HG03103 (cell line): Measurements from ENCODE around the gene ZNF668.
"Not testable (repeated sequence)": the region's sequence is repeated elsewhere in the genome, so short reads cannot be mapped to it uniquely, and the experiment has no call there.

Experiments used
- ATAC-seq: cut with Tn5 transposase; IDR thresholded peaks from one replicate; pipeline ENCODE4 v1.9.1; 2021; ENCODE audit warnings: low read depth; ENCODE audit not compliant: unreplicated experiment

ZNF668 gene

DNA sequence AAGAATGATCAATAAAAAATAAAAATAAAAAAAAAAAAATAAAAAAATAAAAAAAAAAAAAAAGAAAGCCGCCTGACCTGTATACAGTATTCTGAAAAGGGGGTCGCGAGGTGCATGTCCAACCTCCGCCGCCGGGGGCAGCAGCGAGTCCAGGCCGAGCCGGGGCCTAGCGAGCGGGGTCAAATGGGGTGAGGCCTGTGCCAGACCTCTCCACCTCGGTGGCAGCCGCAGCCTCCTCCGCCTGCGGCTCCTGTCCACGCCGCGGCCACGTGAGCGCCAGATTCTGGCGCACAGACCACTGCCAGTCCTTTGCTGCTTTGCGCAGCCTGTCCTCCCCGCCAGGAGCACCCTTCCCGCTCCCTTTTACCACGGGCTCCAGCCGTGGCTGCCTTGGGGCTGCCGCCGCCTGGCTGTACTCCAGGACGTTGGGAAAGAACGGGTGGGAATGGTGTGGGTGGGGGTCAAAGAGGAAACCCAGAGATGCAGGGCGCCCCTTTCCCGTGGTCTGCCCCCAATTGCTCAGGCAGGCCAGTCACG lies 31.7 kb upstream of the ZNF668 start:
- ATAC-seq = peak; percentile 40

DNA sequence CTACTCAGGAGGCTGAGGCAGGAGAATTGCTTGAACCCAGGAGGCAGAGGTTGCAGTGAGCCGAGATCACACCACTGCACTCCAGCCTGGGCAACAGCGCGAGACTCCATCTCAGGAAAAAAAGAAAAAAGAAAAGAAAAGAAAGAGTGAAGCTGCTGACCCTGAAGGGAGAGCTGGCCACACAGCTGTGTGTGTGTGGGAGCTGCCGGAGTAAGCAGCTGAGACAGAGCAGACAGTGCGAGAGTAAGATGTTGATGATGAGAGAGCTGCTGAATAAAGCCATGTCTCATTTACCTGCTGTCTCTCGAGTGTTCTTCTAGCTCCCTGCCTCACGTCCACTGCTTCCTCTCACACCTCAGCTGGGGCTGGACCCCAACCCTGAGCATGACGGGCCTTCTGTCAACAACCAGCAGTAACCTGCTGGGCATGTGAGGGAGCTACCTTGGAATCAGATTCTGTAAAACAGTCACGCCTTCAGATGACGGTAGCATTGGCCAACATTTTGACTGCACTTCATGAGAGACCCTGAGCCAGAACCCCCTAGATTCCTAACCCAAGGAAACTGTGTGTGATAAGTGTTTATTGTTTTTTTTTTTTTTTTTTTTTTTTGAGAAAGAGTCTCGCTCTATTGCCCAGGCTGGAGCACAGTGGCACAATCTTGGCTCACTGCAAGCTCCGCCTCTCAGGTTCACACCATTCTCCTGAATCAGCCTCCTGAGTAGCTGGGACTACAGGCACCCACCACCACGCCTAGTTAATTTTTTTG lies 27.0 kb upstream of the ZNF668 start:
- not testable (repeated sequence) for ATAC-seq

DNA sequence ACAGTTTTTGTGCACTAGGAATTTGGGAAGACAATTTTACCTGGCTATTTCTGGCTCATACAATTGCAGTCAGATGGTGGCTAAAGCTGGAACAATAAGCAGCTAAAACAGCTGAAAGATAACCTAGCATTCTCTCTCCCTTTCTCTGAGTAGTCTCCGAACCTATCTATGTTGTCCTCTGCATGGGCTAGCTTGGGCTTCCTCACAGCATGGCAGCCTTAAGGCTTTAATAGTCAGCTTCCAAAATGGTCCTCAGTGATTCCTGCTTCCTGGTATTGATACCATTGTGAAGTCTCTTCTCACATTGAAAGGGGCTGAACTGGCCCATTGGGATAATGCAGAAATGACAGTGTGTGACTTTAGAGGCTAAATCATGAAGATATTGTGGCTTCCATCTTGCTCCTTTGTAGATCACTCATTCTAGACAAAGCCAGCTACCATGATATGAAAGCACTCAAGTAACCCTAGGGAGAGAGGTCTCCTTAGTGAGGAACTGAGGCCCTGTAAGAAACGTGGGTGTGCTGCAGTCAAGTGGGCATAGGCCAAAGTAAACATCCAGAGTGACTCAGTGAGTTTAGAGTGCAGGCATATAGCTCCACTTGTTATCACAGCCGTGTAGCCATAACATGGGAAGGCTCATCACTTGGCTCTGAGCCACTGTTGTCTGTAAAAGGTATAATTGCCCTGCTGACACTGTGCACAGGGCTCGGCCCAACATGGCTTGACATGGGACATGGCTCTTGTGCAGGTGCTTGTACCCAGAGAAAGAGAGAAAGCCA lies 26.0 kb upstream of the ZNF668 start:
- no peak for ATAC-seq

DNA sequence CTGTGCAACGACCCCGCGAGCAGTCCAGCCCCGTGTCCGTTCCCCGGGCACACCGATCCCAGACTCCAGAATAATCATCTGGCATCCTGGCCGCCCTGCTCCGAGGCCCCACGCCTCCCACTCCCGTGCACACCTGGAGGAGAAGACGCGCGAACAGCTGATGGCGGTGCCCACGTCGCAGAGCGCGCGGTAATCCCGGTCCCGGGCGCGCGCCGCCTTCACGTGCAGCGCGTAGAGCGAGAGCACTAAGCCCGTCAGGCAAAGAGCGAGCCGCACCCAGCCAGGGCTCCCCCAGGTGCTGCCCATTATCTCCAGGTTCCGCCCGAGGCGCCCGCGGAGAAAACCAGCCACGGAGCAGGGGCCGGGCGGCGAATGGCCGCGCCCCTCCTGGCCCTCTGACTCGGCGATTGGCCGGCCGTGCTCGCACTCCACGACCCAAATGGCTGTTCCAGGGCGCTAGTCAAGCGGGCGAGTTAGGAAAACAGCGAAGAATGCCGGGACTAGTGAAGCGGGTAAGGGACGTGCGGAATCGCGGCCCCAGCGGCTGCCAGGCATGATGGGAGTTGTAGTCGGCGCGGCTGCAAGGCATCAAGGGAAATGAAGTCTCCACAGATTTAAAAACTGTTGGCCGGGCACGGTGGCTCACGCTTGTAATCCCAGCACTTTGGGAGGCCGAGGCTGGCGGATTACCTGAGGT lies 20.5 kb upstream of the ZNF668 start, which contains the start of gene VKORC1:
Gene VKORC1 (minus strand): TSS at position 374 of the 697 bp plus-strand sequence. CDS start 68 bp downstream, at position 306.
- peak; percentile 84 for ATAC-seq

DNA sequence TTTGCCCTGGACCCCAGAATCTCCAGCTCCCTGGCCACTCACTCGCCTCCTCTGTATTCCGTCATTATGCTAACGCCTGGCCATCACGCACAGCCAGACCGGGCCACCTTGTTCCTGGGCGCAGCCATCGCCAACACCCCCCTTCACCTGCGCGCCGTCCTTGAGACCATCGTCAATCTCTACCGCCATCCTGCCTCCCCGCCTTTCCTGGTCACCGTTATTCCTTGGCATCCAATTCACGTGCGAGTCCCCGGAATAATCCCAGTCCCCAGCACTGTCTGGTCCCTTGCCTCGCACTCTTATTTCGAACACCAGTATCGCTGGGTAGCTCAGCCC lies 20.0 kb upstream of the ZNF668 start:
- no peak for ATAC-seq

DNA sequence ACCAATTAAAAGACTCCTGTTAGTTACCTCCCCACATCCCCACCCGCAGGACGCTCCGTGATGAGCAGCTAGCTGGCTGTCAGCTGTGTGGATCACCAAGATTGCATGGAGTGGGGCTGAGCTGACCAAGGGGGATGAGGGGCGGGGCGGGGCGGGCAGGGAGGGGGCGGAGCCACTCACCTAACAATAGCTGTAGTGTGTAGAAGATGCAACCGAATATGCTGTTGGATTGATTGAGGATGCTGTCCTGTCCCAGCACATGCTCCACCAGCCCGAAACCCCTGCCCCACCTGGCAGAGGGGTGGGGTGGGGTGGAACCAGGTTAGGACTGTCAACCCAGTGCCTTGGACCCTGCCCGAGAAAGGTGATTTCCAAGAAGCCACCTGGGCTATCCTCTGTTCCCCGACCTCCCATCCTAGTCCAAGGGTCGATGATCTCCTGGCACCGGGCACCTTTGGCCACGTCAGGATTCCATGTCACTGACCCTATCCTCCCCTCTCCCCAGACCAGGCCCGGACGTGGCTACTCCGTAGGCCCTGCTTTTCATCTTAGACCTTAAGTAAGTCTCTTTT lies 19.2 kb upstream of the ZNF668 start:
- ATAC-seq = no peak

DNA sequence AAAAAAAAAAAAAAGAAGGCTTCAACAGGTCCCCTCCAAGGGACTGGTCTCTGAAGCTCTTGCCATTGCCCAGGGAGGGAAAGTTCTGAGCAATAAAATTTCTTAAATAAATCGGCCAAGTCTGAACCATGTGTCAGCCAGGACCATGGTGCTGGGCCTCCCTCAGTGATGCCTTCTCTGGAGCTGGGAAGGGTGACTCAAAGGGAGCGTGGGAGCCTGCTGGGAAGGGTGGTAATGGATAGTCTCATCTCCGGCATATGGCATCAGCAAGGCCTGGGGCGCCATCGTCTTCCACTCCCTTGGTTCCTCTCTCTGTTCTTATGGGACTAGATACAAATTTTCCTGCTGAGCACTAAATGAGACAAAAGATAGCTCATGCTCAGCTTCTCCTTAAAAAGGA lies 18.3 kb upstream of the ZNF668 start:
- ATAC-seq = no peak

DNA sequence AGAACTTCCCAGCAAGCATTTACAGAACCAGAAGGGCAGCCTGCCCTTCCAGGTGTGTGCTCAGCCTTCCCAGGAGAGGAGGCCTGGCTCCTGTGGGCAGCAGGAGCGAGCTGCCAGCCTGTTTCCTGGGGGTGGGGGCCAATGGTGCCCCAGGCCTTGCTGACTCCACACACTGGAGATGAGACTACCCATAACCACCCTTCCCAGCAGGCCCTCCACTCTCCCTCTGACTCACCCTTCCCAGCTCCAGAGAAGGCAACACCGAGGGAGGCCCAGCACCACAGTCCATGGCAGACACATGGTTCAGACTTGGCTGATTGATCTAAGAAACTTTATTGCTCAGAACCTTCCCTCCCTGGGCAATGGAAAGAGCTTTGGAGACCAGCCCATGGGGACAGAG lies 16.5 kb upstream of the ZNF668 start:
- no peak for ATAC-seq

DNA sequence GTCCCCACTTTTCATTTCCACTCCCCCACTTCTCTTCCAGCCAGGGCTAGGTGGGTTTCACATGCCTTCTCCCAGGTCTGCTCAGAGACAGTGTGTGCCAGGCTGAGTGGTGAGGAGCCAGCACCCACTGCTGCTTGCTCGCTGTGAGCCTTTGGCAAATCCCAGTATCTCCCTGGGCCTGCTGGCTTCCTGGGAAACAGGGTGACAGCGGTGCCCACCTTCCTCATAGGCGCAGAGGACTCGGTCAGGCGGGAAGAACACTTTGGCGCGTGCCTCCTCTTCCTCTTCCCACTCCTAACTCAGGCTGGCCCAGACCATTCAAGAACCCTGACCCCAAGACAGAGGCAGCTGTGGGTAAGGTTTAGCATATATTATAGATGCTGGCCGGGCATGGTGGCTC lies 15.2 kb upstream of the ZNF668 start:
- ATAC-seq = no peak

DNA sequence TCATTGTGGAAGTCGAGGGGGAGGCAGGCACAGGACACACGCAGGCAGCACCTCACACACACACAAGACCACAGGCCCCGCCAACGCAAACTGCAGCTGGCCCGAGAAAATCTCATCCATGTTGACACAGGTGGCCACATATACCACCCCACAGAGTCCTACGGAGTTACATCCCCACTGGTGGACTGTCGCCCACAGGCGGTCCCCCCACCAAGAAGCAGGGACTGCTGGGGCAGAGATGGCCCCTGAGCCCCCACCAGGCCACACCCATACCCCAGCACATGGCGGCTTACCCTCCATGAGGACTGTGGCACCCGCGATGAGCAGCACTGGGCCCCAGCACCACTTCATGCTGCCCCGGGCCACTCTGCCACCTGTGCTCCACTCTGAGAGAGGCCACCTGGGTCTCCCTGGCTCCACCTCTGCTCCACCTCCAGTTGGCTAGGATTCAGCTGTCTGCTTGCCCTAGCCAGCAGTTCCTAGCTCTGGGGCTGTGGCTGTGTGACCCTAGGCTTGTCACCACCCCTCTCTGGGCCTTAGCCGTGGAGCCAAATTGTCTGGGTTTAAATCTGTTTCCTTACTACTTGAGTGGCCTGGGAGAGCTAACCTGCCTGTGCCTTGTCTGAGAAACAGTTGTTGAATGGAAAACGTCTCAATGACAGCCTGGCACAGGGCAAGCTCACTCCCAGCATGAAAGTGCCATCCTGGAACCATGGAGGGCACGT lies 14.6 kb upstream of the ZNF668 start, which contains the start of gene PRSS53:
Gene PRSS53 (minus strand): TSS at position 485 of the 725 bp plus-strand sequence. CDS start 134 bp downstream, at position 351.
- no peak for ATAC-seq

DNA sequence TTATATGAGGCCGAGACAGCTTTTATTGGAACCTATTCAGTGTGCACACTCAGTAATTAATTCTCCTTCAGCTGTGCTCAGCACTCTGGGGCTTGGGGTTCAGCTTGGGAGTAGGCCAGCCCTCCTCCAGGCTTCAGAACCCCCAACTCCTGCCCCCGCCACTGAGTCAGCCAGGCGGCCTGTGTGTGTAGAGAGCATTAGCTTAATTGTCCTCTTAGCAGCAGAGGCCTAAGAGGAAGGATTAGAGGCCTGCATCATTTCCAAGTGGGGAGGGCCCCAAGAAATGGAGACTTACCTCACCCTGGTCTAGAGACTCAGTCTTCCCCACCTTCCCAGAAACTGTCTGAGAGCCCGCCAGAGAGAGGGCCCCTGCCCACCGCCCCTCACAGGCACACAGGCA lies 13.9 kb upstream of the ZNF668 start:
- ATAC-seq = no peak

DNA sequence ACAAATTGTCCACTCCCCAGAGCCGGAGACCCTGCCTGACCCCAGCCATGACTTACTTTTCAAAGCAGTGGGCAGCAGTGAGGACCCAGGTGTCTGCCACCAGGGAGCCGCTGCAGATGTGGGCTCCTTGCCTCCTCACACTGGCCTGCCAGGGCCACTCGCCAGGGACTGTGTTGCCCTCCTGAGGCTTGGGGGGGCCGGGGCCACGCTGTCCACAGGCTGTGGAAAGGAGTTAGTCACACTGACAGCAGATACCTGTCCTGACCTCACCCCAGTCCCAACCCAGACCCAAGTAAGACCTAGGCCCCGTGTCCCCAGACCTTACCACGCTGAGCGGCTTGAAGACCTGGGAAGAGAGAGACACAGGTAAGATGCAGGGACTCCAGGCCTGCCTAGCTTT lies 13.4 kb upstream of the ZNF668 start:
- ATAC-seq = no peak

DNA sequence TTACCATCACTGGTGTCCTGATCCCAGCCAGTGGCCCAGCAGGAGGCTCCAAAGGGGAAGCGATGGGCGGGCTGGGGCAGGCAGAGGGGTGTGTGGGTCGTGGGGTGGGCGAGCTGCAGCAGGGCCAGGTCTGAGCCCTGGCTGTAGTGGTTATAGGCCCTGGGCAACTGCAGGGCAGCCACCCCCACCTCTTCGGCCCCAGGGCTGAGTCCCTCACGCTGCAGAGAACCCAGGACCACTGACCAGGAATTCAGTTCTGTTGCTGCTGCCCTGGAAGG lies 12.5 kb upstream of the ZNF668 start:
- ATAC-seq = no peak

DNA sequence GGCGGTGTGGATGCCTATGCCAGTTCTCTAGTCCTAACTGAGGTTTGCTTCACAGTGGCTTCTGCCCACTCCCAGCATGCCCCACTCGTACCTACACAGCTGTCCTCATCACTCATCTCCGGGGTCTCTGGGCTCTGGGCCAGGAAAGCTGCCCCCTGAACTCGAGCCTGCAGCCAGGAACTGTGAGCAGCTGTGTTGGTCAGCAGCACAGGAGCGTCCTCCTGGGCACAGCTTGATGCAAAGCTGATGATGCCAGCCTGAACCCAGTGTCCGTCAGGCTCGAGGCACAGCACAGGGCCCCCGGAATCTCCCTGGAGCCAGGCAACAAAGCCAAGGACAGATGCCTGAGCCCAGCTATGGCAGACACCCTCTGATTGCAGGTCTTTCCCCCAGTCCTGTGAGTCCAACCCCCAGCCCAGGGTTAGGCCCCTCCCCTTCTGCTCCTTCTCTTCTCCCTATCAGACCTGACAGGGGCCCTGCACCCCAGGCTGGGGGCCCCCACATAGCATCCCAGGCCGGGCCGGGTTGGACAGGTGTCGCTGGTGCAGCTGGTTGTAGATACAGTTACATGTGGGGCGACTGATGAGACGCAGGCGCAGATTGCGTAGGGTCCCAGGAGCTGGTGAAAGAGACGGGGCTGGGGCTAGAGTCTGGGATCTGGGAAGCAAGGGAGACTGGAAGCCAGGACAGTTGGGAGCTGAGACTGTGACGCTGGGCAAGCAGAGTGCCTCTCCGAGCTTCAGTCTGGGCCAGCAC lies 12.0 kb upstream of the ZNF668 start:
- no peak for ATAC-seq

DNA sequence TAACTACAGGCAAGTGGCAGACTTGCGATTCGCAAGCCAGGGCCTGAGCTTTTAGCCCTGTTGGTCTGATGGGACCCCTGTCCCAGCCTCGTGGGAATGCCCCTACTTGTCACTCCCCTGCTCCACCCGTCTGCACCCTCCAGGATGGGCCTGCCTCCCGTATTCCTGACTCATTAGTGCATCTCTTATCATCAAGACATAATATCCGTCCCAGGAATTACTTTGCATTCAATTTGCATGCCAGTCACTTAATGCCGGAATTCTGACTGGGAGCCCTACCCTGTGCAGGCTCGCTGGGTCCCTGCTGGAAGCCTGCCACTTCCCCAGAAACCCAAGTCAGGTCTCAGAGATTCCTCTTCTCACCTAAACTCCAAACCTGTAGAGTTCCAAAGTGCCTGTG lies 11.4 kb upstream of the ZNF668 start:
- ATAC-seq = no peak

DNA sequence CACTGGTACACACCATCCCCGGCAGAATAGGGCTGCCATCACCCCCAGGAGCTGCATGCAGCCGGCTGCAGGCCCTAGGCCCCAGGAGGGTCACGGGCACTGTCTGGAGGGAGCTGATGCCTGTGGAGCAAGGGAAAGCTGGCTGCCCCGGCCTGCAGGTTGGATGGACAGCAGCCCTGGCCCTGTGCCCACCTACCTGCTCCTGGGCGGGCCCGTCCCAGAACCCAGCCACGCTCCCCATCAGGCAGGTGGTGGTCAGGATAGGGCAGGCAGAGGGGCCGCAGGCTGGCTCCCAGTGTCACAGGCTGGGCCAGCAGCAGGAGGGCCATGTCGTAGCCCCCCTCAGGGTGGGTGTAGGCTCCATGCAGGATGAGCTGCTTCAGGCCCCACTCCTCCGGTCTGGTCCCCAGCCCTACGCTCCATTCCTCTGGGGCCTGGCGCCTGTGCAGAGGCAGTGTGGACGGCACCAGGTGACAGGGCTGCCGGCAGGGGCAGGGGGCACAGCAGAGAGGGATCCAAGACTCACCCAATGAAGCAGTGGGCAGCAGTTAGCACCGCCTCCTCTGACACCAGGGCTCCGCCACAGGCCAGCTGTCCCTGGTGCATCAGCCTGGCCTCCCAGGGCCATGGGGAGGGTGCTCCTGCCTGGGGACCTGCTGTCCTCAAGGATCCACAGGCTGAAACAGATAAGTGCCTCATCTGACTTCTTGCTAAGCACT lies 10.7 kb upstream of the ZNF668 start:
- no peak for ATAC-seq

DNA sequence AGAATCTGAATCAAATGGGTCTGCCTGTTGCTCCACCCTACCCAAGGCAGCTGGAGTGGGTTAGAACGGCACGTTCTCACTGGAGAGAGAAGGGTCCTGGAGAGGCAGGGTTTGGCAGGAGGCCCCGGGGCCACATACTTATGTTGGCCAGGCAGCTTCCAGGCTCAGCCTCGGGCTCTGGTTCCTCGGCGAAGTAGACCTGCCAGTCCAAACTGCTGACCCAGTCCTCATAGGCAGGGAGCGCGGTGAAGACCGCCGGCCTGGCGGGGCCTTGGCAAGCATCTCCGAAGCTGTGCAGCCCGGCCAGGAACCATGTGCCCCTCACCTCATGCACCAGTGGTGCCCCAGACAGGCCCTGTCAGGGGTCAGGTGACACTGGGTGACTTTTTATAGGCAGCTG lies 9.9 kb upstream of the ZNF668 start:
- no peak for ATAC-seq

DNA sequence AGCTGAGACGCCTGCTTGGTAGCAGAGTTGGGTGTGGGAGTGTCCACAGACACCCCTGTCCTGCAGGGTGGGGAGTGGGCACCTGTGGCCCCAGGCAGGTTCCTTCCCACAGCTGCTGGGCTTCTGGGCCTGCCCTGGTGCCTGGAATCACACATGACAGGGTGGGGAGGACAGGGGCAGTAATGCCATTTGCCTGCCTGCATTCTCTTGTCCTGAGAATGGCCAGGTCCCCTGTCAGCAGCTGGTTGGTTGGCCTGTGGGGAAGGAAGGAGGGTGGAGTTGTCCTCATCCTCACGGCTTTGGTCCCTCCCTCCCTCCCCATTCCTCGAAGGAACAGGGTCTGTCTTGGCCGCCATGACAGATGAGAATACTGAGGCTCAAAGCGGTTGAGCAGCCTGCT lies 9.5 kb upstream of the ZNF668 start:
- no peak for ATAC-seq

DNA sequence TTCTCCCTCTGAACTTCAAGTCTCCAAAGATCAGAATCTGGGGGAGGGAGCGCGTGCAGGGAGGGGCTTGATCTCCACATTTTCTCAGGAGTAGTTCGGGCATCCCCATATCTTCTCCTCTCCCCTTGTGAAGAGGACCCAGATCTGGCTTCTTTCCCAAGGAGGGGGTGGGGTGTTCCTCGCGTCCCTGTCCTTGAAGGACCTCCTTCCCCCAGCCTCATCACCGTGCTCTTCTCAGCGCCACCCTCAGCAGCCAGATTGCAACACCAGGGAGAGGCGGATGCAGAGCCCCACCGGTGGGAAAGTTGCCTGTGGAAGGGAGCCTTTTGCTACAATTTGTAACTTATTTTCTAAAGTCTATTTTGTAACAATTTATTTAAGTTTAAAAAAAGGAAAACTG lies 9.0 kb upstream of the ZNF668 start:
- ATAC-seq = no peak
